Spleen (tissue), 7 donors: ENCODE results near the gene CDK14.

Experiments used
- CTCF ChIP-seq, 11 experiments: fragments of 200-600 bp in 7 of 11; fragments of 450-650 bp in 4 of 11; sonication (generic) in 4 of 11; IDR thresholded peaks in 8 of 11; conservative IDR thresholded peaks in 3 of 11; 1 replicate in 7 of 11; 2 replicates in 4 of 11; pipeline versions ENCODE4 v1.4.0 to v1.8.0; 2016 to 2021; ENCODE audit warnings: antibody characterized with exemption in 11 of 11, inconsistent platforms in 4 of 11, mild to moderate bottlenecking in 1 of 11
- POLR2A ChIP-seq, 3 donors: fragments of 450-650 bp; IDR thresholded peaks; one replicate each; pipeline ENCODE4 v1.5.1; 2017; ENCODE audit warnings: antibody characterized with exemption in 3 of 3, mild to moderate bottlenecking in 1 of 3
- POLR2AphosphoS5 ChIP-seq, 3 donors: sonication (generic); formaldehyde crosslinking; IDR thresholded peaks; one replicate each; pipeline ENCODE4 v1.5.1; 2017; ENCODE audit warnings: antibody characterized with exemption in 3 of 3
- donor health status: DM: no; HTN: no; CAD: no; lungs with moderate emphysema.
- donor health status: DM: no; HTN: no; CAD: no.
- donor health status: DM: no; HTN: no; CAD: no.

- TF ChIP-seq CTCF (IDR thresholded peaks at IDR 0.05 in 8 of 11, conservative IDR thresholded peaks at IDR 0.05 in 3 of 11) (no peak), POLR2A (IDR thresholded peaks at IDR 0.05) (no peak), POLR2AphosphoS5 (IDR thresholded peaks at IDR 0.05) (no peak)
Measured at GRCh38 chr7:90879924-90880323, 283.8 kb downstream of the CDK14 start.
